Fibroblast of peridontal ligament (primary cell): ENCODE results near the gene IGF2R.
"Not testable (repeated sequence)": the region's sequence is repeated elsewhere in the genome, so short reads cannot be mapped to it uniquely, and the experiment has no call there.

Experiments
- DNase-seq: peaks from one replicate; pipeline ENCODE4 v3.0.0-alpha.2; 2010; ENCODE audit errors: extremely low read depth

The IGF2R gene

DNA sequence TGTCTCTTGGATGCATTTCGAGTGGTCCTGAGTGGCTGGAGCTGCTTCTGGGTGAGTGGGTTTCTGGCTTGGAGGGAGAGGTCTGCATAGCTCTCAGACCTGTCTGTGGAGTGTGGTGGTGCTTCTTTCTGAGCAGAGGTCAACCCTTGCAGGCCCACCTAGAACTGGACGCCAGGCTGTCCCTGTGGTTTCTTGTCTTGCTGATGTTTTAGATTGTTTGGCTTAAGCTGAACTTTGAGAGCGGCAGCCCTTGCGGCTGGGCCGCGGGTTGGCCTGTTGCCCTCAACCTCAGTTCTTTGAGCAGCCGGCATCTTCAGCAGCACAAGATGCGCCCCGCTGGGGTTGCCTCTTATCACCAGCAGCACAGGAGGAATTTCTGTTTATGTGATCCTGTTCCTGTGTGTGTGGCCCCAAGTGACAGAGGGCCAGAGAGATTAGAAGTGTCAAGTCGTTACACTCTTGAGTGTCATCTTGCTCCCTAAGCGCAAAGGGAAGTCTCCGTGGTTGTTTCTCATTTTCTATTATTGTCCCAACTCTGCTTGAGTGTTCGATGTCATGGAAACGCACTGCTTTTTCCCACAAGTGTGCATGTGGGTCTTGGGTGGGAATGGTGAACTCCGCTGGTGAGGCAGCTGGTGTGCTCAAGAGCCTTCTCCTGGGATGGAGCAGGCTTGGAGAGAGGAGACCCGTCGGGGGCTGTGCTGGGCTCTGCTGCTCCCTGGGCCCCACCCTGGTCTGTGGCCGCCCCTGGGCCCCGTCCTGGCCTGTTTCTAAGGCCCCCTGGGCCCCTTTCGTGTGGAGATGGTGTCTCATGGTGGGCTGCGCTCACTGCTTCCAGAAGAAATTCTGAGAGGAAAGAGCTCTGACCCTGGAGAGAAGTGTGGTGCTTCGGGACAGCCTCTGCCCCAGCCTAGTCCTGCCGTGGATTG lies 132.7 kb downstream of the IGF2R start:
- DNase-seq = no peak

DNA sequence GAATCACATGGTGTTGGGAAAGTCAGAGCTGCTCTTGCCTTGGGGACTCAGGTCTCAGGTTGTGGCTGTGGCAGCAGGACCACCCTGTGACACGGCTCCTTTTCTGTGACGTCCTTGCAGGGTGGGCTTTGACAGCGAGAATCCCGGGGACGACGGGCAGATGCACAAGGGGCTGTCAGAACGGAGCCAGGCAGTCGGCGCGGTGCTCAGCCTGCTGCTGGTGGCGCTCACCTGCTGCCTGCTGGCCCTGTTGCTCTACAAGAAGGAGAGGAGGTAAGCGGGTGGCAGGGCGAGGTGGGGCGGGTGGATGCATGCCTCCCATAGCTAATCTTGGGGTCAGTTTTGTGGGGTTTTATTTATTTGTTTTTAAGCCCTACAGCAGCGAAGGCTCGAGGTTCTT lies 133.5 kb downstream of the IGF2R start:
- DNase-seq = no peak

DNA sequence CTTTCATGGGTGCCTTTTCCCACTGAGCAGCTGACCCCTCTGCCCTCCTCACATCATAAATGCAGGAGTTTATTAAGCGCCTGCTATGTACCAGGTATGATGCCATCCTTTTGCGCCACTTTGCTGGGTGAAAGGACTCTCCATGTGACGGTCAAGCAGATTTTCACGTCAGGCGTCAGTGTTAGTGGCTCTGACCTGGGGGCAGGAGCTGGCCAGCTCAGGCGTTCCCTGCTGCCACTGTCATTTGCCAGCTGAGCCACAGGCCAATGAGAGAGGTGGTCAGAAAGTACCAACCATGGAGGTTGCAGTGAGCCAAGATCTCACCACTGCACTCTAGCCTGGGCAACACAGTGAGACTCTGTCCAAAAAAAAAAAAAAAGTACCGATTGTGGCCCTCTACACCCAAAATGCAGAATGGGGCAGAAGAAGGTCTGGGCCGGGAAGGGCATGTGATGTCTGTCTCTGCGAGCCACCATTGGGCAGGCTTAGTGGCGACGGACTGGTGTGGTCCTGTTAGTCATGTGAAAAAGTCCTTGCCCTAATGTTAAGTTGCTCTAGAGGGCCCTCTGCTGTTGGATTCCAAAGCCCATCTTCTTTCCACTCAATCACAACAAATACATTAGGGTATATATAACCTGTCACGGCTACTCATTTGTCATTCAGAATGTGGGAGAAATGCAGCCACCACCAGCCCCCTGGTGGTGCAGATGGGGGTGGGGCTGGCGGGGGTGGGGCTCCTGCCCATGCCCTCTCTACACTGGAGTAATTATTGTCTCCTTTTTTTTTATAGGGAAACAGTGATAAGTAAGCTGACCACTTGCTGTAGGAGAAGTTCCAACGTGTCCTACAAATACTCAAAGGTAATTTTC lies 134.3 kb downstream of the IGF2R start:
- peak; percentile 32 for DNase-seq

DNA sequence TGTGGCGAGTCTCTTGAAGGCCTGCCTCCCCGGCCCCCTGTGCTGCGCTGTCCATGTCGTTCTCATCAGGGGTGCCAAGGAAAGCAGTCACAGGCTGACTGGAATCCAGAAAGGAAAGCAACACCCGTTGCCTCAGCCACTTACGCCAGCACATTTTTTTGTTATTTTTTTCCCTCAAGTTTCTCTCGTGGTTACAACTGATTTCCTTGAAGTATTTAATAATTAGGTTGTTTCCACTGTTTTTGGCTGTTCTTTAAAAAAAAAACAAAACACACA lies 134.9 kb downstream of the IGF2R start:
- DNase-seq = no peak

DNA sequence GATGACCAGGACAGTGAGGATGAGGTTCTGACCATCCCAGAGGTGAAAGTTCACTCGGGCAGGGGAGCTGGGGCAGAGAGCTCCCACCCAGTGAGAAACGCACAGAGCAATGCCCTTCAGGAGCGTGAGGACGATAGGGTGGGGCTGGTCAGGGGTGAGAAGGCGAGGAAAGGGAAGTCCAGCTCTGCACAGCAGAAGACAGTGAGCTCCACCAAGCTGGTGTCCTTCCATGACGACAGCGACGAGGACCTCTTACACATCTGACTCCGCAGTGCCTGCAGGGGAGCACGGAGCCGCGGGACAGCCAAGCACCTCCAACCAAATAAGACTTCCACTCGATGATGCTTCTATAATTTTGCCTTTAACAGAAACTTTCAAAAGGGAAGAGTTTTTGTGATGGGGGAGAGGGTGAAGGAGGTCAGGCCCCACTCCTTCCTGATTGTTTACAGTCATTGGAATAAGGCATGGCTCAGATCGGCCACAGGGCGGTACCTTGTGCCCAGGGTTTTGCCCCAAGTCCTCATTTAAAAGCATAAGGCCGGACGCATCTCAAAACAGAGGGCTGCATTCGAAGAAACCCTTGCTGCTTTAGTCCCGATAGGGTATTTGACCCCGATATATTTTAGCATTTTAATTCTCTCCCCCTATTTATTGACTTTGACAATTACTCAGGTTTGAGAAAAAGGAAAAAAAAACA lies 136.1 kb downstream of the IGF2R start:
- no peak for DNase-seq

DNA sequence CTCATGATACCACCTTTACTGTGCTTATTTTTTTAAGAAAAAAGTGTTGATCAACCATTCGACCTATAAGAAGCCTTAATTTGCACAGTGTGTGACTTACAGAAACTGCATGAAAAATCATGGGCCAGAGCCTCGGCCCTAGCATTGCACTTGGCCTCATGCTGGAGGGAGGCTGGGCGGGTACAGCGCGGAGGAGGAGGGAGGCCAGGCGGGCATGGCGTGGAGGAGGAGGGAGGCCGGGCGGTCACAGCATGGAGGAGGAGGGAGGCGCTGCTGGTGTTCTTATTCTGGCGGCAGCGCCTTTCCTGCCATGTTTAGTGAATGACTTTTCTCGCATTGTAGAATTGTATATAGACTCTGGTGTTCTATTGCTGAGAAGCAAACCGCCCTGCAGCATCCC lies 137.1 kb downstream of the IGF2R start:
- no peak for DNase-seq

DNA sequence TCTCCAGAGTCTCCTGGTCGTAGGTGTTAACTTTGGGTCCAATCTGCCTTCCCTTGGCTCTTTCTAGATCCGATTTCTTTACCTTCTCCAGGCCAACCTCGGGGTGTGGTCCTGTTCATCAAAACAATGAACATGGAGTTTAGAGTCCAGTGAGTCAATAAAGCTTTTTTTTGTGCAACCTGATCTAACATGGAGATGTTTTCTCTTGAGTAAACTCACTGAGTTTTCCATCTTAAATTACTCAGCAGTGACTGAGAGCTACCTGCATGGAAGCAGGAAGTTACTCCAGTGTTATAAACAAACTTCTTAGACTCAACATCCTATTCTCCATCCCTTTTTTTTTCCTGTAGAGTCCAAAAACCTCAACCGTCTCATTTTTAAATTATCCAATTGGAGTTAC lies 137.8 kb downstream of the IGF2R start:
- no peak for DNase-seq

DNA sequence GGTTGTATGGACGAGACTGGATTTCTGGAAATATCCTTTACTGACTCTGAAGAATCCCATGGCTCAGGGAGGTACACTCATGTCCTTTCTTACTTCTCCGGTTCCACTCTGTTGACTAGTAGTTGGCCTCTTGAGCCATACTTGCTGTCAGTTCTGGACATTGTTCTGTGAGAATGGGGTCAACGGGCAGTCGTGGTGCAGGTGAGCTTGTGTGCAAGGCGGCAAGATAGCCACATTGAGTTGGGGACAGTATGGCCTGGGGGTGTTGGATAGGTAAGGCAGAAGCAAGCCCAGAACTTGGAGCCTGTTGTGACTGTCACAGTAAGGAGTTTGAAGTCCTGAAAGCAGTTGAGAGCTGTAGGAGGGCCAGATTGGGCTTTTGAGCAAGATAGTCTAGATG lies 139.2 kb downstream of the IGF2R start:
- DNase-seq = no peak

DNA sequence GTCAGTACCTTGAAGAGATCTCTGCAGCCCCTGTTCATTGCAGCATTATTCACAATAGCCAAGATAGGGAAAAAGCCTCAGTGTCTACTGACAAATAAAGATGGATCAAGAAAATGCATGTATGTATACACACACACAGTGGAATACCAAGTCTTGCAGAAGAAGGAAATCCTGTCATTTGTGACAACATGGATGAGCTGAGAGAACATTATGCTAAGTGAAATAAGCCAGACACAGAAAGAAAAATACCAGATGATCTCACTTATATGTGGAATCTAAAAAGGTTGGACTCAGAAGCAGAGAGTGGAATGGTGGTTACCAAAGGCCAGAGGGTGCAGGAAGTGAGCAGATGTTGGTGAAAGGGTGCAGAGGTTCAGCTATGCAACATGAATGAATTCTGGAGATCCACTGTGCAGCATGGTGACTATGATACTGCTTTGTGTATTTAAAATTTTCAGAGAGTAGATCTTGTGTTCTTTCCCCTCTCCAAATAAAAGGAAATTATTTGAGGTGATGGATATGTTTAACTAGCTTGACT lies 141.8 kb downstream of the IGF2R start:
- no peak for DNase-seq

DNA sequence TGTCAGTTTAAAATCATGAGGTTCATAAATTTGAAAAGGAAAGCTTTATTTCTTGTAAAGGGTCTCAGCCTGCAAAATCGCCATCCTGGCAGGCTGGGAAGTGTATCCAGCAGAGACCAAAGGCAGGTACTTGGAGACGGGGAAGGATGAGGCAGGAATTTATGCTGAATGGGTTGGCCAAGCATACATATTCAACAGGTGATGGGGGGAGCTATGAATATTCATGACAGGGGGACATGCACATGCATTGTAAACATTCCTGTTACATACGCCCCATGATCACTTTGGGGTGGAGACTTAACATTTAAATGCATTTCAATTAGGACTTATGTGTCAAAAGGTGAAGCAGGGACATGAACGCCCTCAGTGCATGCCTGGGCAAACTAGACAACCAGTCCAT lies 142.9 kb downstream of the IGF2R start:
- no peak for DNase-seq

DNA sequence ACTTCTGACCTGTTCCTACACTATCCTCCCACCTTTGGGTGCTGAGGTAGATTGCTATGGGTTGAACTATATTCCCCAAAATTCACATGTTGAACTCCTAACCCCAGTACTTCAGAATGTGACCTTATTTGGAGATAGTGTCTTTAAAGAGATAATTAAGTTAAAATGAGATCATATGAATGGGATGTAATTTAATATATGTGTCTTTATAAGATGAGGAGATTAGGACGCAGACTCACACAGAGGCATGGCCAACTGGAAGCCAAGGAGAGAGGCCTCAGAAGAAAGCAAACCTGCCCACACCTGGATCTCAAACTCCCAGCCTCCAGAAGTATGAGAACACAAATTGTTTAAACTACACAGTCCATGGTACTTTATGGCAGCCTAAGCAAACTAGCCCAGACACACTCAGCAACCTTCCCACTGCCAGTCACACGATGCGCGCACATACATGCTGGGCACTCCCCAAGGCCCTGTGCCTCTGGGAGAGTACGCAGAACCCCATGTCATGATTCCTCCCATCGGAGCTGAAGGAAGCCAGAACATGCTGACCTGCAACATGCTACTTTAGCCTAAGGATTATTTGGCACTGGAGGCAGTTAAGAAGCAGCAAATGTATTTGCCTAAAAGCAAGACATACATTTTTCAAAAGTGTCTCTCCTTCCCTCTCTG lies 143.9 kb downstream of the IGF2R start:
- DNase-seq = no peak

DNA sequence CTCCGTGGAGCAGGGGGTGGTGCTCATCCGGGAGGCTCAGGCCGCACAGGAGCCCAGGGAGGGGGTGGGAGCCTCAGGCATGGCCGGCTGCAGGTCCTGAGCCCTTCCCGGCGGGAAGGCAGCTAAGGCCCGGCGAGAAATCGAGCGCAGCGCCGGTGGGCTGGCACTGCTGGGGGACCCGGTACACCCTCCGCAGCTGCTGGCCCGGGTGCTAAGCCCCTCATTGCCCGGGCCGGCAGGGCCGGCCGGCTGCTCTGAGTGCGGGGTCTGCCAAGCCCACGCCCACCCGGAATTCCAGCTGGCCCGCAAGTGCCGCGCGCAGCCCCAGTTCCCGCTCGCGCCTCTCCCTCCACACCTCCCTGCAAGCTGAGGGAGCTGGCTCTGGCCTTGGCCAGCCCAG lies 145.7 kb downstream of the IGF2R start:
- not testable (repeated sequence) for DNase-seq

DNA sequence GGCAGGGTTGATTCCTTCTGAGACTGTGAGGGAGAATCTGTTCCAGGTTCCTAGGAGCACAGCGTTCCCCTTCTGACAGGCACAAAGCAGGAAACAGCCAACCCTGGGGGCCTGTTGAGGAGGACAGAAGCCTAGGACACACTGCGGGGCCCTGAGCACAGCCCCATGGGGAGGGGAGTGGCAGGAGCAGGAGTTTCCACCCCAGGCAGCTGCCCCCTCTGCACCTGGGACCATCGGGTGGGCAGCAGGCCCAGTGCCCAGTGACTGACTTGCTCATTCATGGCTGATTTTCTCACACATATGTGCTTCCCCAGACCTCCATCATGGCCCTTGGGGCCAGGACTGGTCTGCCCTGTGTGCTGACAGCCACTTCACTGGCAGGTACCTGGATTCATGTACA lies 146.5 kb downstream of the IGF2R start:
- DNase-seq = no peak

DNA sequence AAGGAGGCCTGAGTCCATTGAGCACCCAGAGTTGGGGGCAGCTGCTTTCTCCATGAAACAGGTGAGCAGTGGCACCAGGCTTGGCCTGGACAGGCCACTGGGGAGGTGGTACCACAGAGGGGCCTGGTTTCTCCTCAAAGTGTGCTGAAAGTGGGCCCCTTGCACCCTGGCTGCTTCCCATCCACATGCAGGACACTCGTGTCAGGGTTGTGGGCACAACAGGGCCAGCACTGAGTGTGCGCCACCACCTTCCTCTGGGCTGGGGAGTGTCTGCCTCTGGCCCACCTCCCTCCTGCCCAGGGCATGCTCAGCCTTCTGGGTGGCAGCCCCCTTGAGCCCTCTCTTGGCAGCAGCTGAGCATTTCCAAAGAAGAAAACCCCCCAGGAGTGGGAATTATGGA lies 147.5 kb downstream of the IGF2R start:
- DNase-seq = no peak

DNA sequence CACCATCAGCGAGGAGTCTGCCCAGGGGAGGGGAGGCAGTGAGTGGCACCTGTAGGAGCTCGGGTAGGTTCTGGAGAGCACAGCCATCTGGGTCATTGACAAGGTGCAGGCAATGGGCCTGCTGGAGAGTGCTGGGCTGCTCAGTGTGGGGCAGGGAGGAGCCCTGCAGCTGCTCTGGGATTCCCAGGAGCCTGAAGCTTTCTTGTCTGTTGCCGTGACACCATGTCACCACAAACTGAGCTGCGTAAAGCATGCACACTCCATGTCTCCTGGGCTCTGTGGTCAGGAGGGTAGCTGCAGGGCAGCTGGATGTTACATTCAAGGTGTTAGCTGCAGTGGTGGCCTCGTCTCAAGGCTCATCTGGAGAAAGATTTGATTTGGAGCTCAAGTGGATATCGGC lies 148.3 kb downstream of the IGF2R start:
- DNase-seq = no peak

DNA sequence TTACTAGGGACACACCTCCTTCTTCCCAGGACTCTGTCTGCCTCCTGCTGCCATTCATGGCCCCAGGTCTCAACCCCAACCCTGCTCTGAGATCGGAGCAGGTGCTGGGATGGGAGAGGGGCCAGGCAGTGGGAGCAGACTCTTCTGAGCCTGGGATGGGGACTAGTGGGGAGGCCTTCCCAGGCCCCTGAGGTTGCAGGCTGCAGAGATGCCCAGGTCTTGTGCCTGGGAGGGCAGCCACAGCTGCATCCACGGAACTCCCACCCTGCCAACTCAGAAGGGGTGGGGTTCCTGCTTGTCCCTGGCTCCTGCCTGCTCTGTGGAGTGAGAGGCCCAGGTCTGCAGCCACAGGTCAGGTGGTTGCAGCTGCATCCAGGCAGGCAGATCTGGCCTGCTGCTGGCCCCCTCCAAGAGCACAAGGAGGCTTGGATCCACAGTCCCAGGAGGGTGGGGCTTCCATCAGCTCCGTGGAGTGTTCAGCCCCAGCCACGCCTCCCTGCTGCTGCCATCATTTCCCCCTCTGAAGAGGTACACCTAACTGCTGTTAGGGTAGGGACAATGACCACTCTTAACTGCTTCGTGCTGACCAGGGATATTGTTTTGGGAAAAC lies 149.8 kb downstream of the IGF2R start:
- no peak for DNase-seq

DNA sequence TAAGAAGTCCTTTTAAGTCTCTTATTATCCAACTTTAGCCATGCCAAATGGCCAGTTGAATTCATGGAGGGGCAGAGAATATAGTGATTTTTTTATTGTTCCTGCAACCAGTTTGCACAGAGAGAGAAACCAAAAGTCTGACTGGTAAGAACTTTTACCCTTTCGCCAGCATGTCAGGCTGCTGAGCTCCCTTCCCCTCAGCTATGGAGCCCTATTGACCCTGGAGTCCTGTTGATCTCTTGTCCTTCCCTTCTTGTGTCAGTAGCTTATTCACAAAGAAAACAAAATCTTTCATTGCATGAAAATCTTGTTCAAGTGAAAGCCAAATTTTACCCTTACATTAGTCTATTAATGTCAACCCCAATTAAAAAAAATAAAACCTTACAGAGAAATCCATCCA lies 151.2 kb downstream of the IGF2R start:
- DNase-seq = no peak

DNA sequence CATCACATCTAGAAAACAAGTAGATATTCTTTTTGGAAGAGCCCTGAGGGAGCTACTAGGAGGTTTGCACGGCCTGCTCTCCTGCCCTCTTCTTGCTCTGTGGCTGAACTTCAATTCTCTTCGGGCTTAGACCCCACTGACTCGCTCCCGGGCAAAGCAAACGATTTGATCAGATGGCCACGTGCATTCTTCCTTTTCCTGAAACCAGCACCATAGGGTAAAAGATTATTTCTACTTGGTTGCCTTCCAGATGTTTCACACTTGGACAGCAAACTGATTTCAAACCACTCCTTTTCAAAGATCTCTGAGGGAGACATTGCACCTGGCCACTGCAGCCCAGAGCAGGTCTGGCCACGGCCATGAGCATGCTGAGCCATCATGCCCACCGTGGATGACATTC lies 152.7 kb downstream of the IGF2R start, which contains the start of gene SLC22A1:
Gene SLC22A1 (plus strand): TSS at position 258 of the 400 bp plus-strand sequence. CDS start 121 bp downstream, at position 379.
- DNase-seq = no peak

DNA sequence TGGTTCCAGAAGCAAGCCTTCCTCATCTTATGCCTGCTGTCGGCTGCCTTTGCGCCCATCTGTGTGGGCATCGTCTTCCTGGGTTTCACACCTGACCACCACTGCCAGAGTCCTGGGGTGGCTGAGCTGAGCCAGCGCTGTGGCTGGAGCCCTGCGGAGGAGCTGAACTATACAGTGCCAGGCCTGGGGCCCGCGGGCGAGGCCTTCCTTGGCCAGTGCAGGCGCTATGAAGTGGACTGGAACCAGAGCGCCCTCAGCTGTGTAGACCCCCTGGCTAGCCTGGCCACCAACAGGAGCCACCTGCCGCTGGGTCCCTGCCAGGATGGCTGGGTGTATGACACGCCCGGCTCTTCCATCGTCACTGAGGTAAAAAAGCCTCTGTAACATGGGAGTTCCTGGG lies 153.1 kb downstream of the IGF2R start:
- DNase-seq = no peak

DNA sequence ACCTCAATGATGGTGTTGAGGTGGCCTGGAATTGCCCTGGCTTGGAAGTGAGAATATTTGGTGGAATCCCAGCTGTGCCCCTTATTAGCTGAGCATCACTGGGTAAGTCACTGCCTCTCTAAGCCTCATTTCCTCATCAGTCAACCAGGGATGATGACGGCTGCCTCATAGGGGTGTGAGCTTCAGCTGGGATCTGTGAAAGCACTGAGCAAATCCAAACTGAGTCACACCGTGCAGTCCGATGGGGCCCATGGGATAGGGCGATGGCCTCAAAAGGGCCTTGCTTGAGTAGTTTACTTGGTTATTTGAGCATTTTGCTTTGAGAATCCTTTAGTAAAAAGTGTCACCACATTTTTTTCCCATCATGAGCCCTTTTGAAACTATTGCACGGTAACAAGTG lies 153.9 kb downstream of the IGF2R start:
- no peak for DNase-seq

DNA sequence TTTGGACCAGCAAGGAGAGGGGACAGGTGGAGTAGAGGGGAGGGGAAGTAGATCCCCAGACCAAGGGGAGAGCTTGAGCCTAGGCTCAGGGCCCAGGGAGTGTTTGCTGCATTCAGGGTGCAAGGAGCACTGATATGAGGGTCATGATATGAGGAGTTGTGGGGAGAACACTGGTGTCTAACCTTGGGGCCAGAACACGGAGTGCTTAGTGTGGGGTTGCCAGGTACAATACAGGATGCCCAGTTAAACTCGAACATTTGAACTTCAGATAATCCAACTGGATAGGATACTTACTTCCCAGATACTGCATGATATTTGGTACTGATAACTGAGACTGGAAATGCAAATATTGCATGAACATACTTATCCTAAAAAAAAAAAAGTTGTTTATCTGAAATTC lies 155.1 kb downstream of the IGF2R start:
- DNase-seq = no peak
